ENCODE data around the gene PLEKHN1.

The PLEKHN1 gene

DNA sequence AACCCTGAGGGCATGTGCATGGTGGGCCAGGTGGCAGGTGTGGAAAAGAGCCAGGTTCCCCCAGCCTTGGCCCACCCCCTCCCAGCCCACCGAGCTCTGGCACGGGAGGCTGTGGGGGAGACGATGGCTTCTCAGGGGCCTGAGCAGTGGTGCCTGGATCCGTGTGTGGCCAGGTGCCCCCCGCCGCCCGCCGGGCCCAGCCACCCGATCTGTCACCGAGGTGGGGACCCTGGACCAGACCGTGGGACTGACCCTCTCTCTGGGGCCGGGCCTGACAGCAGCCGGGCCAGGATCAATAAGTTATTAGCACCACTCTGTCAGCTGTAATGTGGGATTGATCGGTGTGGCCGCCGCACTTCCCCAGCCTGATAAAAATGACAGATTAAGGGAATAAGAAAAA lies 28.8 kb upstream of the PLEKHN1 start:
- no peak overlapping the region for H2AFZ ChIP-seq (ENCODE audit: low read depth, low read length)
- H3K79me2 ChIP-seq (ENCODE audit: low read length): no peaks in the 10 kb centered on the region
- H3K9me3 ChIP-seq (ENCODE audit: insufficient read depth, low read length): no peaks in the 10 kb centered on the region
- peaks cover 37% of the 10 kb centered on the region for H3K27me3 ChIP-seq (ENCODE audit: low read depth, low read length)
- no peak overlapping the region for H3K4me2 ChIP-seq (ENCODE audit: low read length)
- TF ChIP-seq EZH2phosphoT487 (IDR thresholded peaks at IDR 0.05; ENCODE audit: low read depth) (no peak), CTCF (IDR thresholded peaks at IDR 0.05; ENCODE audit: low read depth, low read length) (no peak)
- H3K36me3 ChIP-seq (replicated peaks; ENCODE audit: low read depth, low read length): no peaks in the 10 kb centered on the region
- no peak overlapping the region for H3K9ac ChIP-seq (ENCODE audit: low read length)
- H4K20me1 ChIP-seq (ENCODE audit: insufficient read depth, low read length): no peaks in the 10 kb centered on the region
- H3K4me1 ChIP-seq (ENCODE audit: low read length): peaks cover 16% of the 10 kb centered on the region
- no peak overlapping the region for H3K4me3 ChIP-seq (ENCODE audit: low read length)
- no peak overlapping the region for H3K27ac ChIP-seq (ENCODE audit: low read length)

DNA sequence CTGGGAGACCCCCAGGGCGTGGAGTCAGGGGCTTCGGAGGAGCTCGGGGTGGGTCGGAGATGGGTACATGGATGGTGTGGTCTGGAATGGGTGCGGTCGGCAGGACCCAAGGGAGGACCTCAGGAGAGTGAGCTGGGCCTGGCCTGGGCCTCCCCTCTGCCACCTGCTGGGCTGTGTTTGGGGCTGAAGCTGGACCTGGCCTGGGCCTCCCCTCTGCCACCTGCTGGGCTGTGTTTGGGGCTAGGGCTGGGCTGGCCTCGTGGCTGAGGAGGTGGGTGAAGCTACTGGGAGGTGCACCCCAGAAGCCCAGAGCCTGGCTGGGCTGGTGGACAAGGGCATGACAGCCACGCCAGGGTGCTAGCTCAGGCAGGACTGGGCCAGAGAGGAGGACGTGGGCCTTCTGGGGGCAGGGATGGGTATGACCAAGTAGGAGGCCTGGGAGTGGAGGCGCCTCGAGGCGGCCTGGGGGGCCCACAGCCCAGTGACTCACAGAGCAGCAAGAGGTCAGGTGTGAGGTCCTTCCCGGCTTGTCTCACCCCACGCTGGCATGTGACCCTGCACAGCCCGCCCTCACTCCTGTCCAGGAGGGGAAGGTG lies 28.1 kb upstream of the PLEKHN1 start:
- Histone ChIP-seq H3K4me1 (ENCODE audit: low read length) (peaks cover 21% of the 10 kb centered on the region), H3K4me3 (ENCODE audit: low read length) (no peak overlapping the region), H3K9me3 (ENCODE audit: insufficient read depth, low read length) (no peaks in the 10 kb centered on the region), H3K4me2 (ENCODE audit: low read length) (no peak overlapping the region), H2AFZ (ENCODE audit: low read depth, low read length) (no peak overlapping the region), H3K36me3 (replicated peaks; ENCODE audit: low read depth, low read length) (no peaks in the 10 kb centered on the region), H4K20me1 (ENCODE audit: insufficient read depth, low read length) (peaks cover 3% of the 10 kb centered on the region; the same call in 1 of the 2 replicates), H3K9ac (ENCODE audit: low read length) (no peak overlapping the region), H3K79me2 (ENCODE audit: low read length) (no peaks in the 10 kb centered on the region), H3K27me3 (ENCODE audit: low read depth, low read length) (peaks cover 42% of the 10 kb centered on the region), H3K27ac (ENCODE audit: low read length) (no peak overlapping the region)
- TF ChIP-seq CTCF (IDR thresholded peaks at IDR 0.05; ENCODE audit: low read depth, low read length) (peak; percentile 48), EZH2phosphoT487 (IDR thresholded peaks at IDR 0.05; ENCODE audit: low read depth) (no peak)

- H3K9me3 ChIP-seq (ENCODE audit: insufficient read depth, low read length): no peaks in the 10 kb centered on the region
- H4K20me1 ChIP-seq (ENCODE audit: insufficient read depth, low read length): peaks cover 3% of the 10 kb centered on the region; the same call in 1 of the 2 replicates
- H3K79me2 ChIP-seq (ENCODE audit: low read length): no peaks in the 10 kb centered on the region
- no peaks in the 10 kb centered on the region for H3K36me3 ChIP-seq (replicated peaks; ENCODE audit: low read depth, low read length)
- no peak overlapping the region for H3K9ac ChIP-seq (ENCODE audit: low read length)
- H3K27me3 ChIP-seq (ENCODE audit: low read depth, low read length): peaks cover 42% of the 10 kb centered on the region
- no peak overlapping the region for H3K4me2 ChIP-seq (ENCODE audit: low read length)
- H3K4me1 ChIP-seq (ENCODE audit: low read length): peaks cover 24% of the 10 kb centered on the region
- no peak for TF ChIP-seq CTCF (IDR thresholded peaks at IDR 0.05; ENCODE audit: low read depth, low read length)
- TF ChIP-seq EZH2phosphoT487 (IDR thresholded peaks at IDR 0.05; ENCODE audit: low read depth): no peak
- no peak overlapping the region for H2AFZ ChIP-seq (ENCODE audit: low read depth, low read length)
- no peak overlapping the region for H3K4me3 ChIP-seq (ENCODE audit: low read length)
- H3K27ac ChIP-seq (ENCODE audit: low read length): no peak overlapping the region
Observed at GRCh38 chr1:938711-939489, 27.4 kb upstream of the PLEKHN1 start.

- H3K27ac ChIP-seq (ENCODE audit: low read length): no peak overlapping the region
- 0 out of 2 replicates have a peak overlapping the region, but pooled peaks have one; percentile 77 for H3K4me3 ChIP-seq (ENCODE audit: low read length)
- H3K4me1 ChIP-seq (ENCODE audit: low read length): peaks cover 31% of the 10 kb centered on the region
- no peak overlapping the region for H3K9ac ChIP-seq (ENCODE audit: low read length)
- peaks cover 42% of the 10 kb centered on the region for H3K27me3 ChIP-seq (ENCODE audit: low read depth, low read length)
- no peaks in the 10 kb centered on the region for H3K9me3 ChIP-seq (ENCODE audit: insufficient read depth, low read length)
- H3K36me3 ChIP-seq (replicated peaks; ENCODE audit: low read depth, low read length): no peaks in the 10 kb centered on the region
- H3K4me2 ChIP-seq (ENCODE audit: low read length): peak overlapping the region; percentile 76
- no peaks in the 10 kb centered on the region for H3K79me2 ChIP-seq (ENCODE audit: low read length)
- H2AFZ ChIP-seq (ENCODE audit: low read depth, low read length): no peak overlapping the region
- peaks cover 3% of the 10 kb centered on the region; the same call in 1 of the 2 replicates for H4K20me1 ChIP-seq (ENCODE audit: insufficient read depth, low read length)
- TF ChIP-seq EZH2phosphoT487 (IDR thresholded peaks at IDR 0.05; ENCODE audit: low read depth): no peak
- TF ChIP-seq CTCF (IDR thresholded peaks at IDR 0.05; ENCODE audit: low read depth, low read length): no peak
Observed at GRCh38 chr1:939511-940106, 26.7 kb upstream of the PLEKHN1 start.

Measured in OCI-LY3 (cell line).